ENCODE measurements around the gene SIMC1.
"Not testable (repeated sequence)": the region's sequence is repeated elsewhere in the genome, so short reads cannot be mapped to it uniquely, and the experiment has no call there.

SIMC1 gene

GRCh38 chr5:176235155-176235554, 3.1 kb upstream of the SIMC1 start:
- peak overlapping the region; percentile 50 to 61 for H3K27ac Mint-ChIP-seq
- peak; percentile 41 for ATAC-seq (replicated peaks)
- H3K9me3 Mint-ChIP-seq; H3K4me1 Mint-ChIP-seq (ENCODE audit: low read depth in 2 of 2); H3K36me3 Mint-ChIP-seq (ENCODE audit: insufficient read depth); H3K4me3 Mint-ChIP-seq; H3K27me3 Mint-ChIP-seq: not testable (repeated sequence)
- peak; percentile 27 to 43 (median 32) for DNase-seq

- not testable (repeated sequence) for H3K27ac Mint-ChIP-seq; H3K27me3 Mint-ChIP-seq; H3K4me3 Mint-ChIP-seq; DNase-seq; H3K36me3 Mint-ChIP-seq (ENCODE audit: insufficient read depth); H3K9me3 Mint-ChIP-seq
- peak; percentile 31 for ATAC-seq (replicated peaks)
- peaks cover 9 to 10% of the 10 kb centered on the region in 2 donors for H3K4me1 Mint-ChIP-seq (ENCODE audit: low read depth in 2 of 2)
Measured at GRCh38 chr5:176238645-176239283, 540 bp downstream of the SIMC1 start.

- not testable (repeated sequence) for H3K9me3 Mint-ChIP-seq; H3K27ac Mint-ChIP-seq; DNase-seq; H3K4me3 Mint-ChIP-seq; ATAC-seq (replicated peaks); H3K36me3 Mint-ChIP-seq (ENCODE audit: insufficient read depth); H3K27me3 Mint-ChIP-seq
- H3K4me1 Mint-ChIP-seq (ENCODE audit: low read depth in 2 of 2), result peaks cover 9 to 11% of the 10 kb centered on the region in 2 donors
Measured at GRCh38 chr5:176239304-176239703, 1.1 kb downstream of the SIMC1 start.

- H3K27me3 Mint-ChIP-seq; H3K4me1 Mint-ChIP-seq (ENCODE audit: low read depth in 2 of 2); H3K36me3 Mint-ChIP-seq (ENCODE audit: insufficient read depth); ATAC-seq (replicated peaks); H3K9me3 Mint-ChIP-seq; DNase-seq; H3K4me3 Mint-ChIP-seq: not testable (repeated sequence)
- peak overlapping the region in 1 of 2 donors; percentile 38 for H3K27ac Mint-ChIP-seq
Measured at GRCh38 chr5:176244318-176244717, 6.1 kb downstream of the SIMC1 start.

- not testable (repeated sequence) for H3K27ac Mint-ChIP-seq; H3K4me1 Mint-ChIP-seq (ENCODE audit: low read depth in 2 of 2)
Measured at GRCh38 chr5:176245074-176245473, 6.8 kb downstream of the SIMC1 start.

GRCh38 chr5:176245489-176245888, 7.3 kb downstream of the SIMC1 start:
- not testable (repeated sequence) for H3K9me3 Mint-ChIP-seq; H3K4me1 Mint-ChIP-seq (ENCODE audit: low read depth in 2 of 2); H3K27me3 Mint-ChIP-seq; DNase-seq; H3K27ac Mint-ChIP-seq; ATAC-seq (replicated peaks); H3K36me3 Mint-ChIP-seq (ENCODE audit: insufficient read depth); H3K4me3 Mint-ChIP-seq

More at GRCh38 chr5:176245074-176245473, 6.8 kb downstream of the SIMC1 start:
- not testable (repeated sequence) for H3K27me3 Mint-ChIP-seq; ATAC-seq (replicated peaks); DNase-seq; H3K9me3 Mint-ChIP-seq; H3K36me3 Mint-ChIP-seq (ENCODE audit: insufficient read depth); H3K4me3 Mint-ChIP-seq

- H3K36me3 Mint-ChIP-seq (ENCODE audit: insufficient read depth); H3K27me3 Mint-ChIP-seq; H3K9me3 Mint-ChIP-seq; ATAC-seq (replicated peaks); H3K4me1 Mint-ChIP-seq (ENCODE audit: low read depth in 2 of 2); DNase-seq; H3K4me3 Mint-ChIP-seq; H3K27ac Mint-ChIP-seq: not testable (repeated sequence)
Measured at GRCh38 chr5:176250691-176251090, 12.5 kb downstream of the SIMC1 start.

GRCh38 chr5:176252171-176252570, 13.9 kb downstream of the SIMC1 start:
- H3K4me1 Mint-ChIP-seq (ENCODE audit: low read depth in 2 of 2); H3K27me3 Mint-ChIP-seq; H3K9me3 Mint-ChIP-seq; H3K36me3 Mint-ChIP-seq (ENCODE audit: insufficient read depth); H3K4me3 Mint-ChIP-seq; H3K27ac Mint-ChIP-seq; DNase-seq; ATAC-seq (replicated peaks): not testable (repeated sequence)

GRCh38 chr5:176253370-176254065, 15.3 kb downstream of the SIMC1 start:
- H3K4me3 Mint-ChIP-seq; H3K36me3 Mint-ChIP-seq (ENCODE audit: insufficient read depth); H3K27me3 Mint-ChIP-seq; H3K4me1 Mint-ChIP-seq (ENCODE audit: low read depth in 2 of 2); DNase-seq; H3K9me3 Mint-ChIP-seq; ATAC-seq (replicated peaks): not testable (repeated sequence)
- peak overlapping the region in 1 of 2 donors; percentile 38 for H3K27ac Mint-ChIP-seq

- H3K27ac Mint-ChIP-seq; H3K27me3 Mint-ChIP-seq; H3K36me3 Mint-ChIP-seq (ENCODE audit: insufficient read depth); DNase-seq; H3K4me1 Mint-ChIP-seq (ENCODE audit: low read depth in 2 of 2); H3K9me3 Mint-ChIP-seq; H3K4me3 Mint-ChIP-seq; ATAC-seq (replicated peaks): not testable (repeated sequence)
Measured at GRCh38 chr5:176254066-176254393, 15.8 kb downstream of the SIMC1 start.

GRCh38 chr5:176257871-176258505, 19.8 kb downstream of the SIMC1 start:
- H3K9me3 Mint-ChIP-seq; DNase-seq; ATAC-seq (replicated peaks); H3K4me1 Mint-ChIP-seq (ENCODE audit: low read depth in 2 of 2); H3K4me3 Mint-ChIP-seq; H3K27me3 Mint-ChIP-seq; H3K27ac Mint-ChIP-seq; H3K36me3 Mint-ChIP-seq (ENCODE audit: insufficient read depth): not testable (repeated sequence)

GRCh38 chr5:176260682-176261081, 22.5 kb downstream of the SIMC1 start:
- not testable (repeated sequence) for H3K9me3 Mint-ChIP-seq; DNase-seq; ATAC-seq (replicated peaks); H3K4me1 Mint-ChIP-seq (ENCODE audit: low read depth in 2 of 2); H3K36me3 Mint-ChIP-seq (ENCODE audit: insufficient read depth); H3K27ac Mint-ChIP-seq; H3K27me3 Mint-ChIP-seq; H3K4me3 Mint-ChIP-seq

- not testable (repeated sequence) for ATAC-seq (replicated peaks); H3K4me3 Mint-ChIP-seq; H3K4me1 Mint-ChIP-seq (ENCODE audit: low read depth in 2 of 2); DNase-seq; H3K36me3 Mint-ChIP-seq (ENCODE audit: insufficient read depth); H3K27ac Mint-ChIP-seq; H3K9me3 Mint-ChIP-seq; H3K27me3 Mint-ChIP-seq
Measured at GRCh38 chr5:176266448-176266847, 28.2 kb downstream of the SIMC1 start.

GRCh38 chr5:176289018-176289417, 50.8 kb downstream of the SIMC1 start:
- not testable (repeated sequence) for DNase-seq; H3K4me3 Mint-ChIP-seq; ATAC-seq (replicated peaks); H3K9me3 Mint-ChIP-seq; H3K27me3 Mint-ChIP-seq; H3K4me1 Mint-ChIP-seq (ENCODE audit: low read depth in 2 of 2); H3K27ac Mint-ChIP-seq; H3K36me3 Mint-ChIP-seq (ENCODE audit: insufficient read depth)

Data from effector memory CD8-positive, alpha-beta T cell (primary cell).